NCI-H1694 (cell line): ENCODE results near the gene TRIM54.
"Not testable (repeated sequence)": the region's sequence is repeated elsewhere in the genome, so short reads cannot be mapped to it uniquely, and the experiment has no call there.

ENCODE experiments used
- DNase-seq: peaks from one replicate; lab custom pipeline; 2025; lab: John Stamatoyannopoulos, UW

The TRIM54 gene

GRCh38 chr2:27256855-27257454 lies 25.3 kb upstream of the TRIM54 start:
- DNase-seq, result no peak

- DNase-seq, result no peak
Measured at GRCh38 chr2:27258051-27258450, 24.2 kb upstream of the TRIM54 start.

- DNase-seq, result no peak
Measured at GRCh38 chr2:27261241-27261925, 20.8 kb upstream of the TRIM54 start.

GRCh38 chr2:27261926-27262298 lies 20.3 kb upstream of the TRIM54 start:
- DNase-seq, result no peak

GRCh38 chr2:27262379-27263286 lies 19.6 kb upstream of the TRIM54 start, which contains the start of gene SLC30A3:
Gene SLC30A3 (minus strand): TSS chr2:27263047. CDS start chr2:27262906, 141 bp downstream.
- peak; percentile 10 for DNase-seq

DNA sequence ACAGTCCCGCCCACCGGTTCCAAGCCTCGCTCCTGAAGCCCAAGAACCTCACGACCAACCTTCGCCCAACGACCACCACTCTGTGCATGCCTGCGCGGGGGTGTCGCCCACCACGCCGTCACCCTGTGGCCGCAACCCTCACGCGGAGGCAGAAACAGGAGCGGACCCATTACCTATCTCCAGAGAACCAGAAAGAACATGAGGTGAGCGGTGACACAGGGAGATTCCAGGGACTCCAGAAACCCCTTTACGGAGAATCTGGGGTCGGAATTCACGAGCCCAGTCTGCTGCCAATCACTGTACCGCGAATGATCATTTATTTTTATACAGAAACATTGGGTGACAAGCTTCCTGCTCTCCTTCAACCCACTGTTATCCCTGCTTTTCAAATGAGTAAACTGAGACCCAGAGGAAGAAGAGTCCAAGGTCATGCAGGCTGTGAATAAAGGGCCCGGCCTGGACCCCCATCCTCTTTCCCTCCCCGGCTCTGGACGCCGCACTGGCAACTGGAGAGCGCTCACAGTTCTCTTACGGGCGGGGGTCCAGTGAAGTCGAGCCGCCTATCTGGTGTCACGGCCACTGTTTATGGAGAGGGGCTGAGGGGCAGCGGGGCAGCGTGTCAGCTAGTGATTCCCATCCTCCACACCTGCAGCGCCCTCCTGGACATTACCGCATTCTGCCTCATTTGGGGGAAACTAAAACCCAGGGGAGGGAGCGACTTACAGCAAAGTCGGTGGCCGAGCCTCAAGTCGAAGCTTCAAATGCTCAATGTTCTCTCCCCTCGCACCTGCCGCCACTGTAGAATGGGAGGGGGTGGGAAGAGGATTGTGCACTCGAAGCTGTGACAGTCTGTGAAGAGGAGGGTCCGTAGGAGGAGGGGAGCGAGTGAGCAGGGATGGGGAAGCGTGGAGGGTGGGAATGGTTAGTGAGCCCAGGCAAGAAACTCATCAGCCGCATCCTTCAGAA lies 18.7 kb upstream of the TRIM54 start:
- DNase-seq, result no peak

- no peak for DNase-seq
Measured at GRCh38 chr2:27264253-27264752, 17.9 kb upstream of the TRIM54 start.

- DNase-seq, result peak; percentile 52
Measured at GRCh38 chr2:27264753-27265535, 17.3 kb upstream of the TRIM54 start.

DNA sequence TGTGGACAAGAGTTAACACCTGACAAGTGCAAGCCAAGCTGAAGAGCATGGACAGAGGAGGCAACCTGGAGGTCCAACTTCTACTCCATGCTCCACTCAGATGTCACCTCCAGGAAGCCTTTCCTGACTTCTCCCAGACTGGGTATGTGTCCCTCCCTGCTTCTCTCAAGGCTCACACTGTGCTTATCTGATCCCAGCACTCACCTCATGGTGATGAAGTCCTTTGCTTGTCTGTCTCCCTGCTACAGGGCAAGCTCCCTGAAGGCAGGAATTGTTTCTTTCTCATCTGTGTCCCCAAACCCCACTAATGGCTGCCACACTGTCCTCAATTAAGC lies 16.7 kb upstream of the TRIM54 start:
- DNase-seq, result no peak

GRCh38 chr2:27268296-27268695 lies 13.9 kb upstream of the TRIM54 start:
- DNase-seq, result not testable (repeated sequence)

GRCh38 chr2:27270131-27270530 lies 12.1 kb upstream of the TRIM54 start:
- no peak for DNase-seq

- DNase-seq, result no peak
Measured at GRCh38 chr2:27270670-27271069, 11.6 kb upstream of the TRIM54 start.

GRCh38 chr2:27271631-27272340 lies 10.4 kb upstream of the TRIM54 start:
- no peak for DNase-seq

DNA sequence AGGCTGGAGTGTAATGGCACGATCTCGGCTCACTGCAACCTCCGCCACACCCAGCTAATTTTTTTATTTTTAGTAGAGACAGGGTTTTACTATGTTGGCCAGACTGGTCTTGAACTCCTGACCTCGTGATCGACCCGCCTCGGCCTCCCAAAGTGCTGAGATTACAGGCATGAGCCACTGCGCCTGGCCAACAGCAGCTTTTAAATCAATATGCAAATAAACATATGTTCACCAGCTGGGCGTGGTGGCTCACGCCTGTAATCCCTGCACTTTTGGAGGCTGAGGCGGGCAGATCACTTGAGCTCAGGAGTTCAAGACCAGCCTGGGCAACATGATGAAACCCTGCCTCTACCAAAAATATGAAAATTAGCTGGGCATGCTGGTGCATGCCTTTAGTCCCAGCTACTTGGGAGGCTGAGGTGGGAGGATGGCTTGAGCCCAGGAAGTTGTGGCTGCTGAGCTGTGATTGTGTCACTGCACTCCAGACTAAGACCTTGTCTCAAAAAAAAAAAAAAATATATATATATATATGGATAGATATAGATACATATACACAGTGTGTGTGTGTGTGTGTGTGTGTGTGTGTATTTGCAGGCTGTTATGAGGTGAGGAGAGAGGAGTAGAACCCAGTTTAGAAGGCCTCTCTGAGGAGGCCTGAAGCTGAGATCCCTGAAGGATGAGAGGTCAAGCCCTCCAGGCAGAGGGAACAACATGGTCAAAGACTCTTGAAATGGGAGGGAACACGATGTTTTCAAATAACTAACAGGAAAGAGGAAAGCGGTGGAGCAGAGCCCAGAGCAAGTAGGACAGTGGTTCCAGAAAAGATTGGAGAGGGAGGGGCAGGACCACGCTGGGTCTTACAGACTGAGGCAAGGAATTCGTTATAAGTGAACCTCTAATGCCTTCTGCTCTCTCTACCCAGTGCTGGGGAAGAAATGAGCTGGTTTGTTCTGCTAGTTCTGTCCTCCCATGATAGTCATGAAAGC lies 9.4 kb upstream of the TRIM54 start:
- DNase-seq, result not testable (repeated sequence)

GRCh38 chr2:27275211-27276150 lies 6.7 kb upstream of the TRIM54 start, which contains the start of gene DNAJC5G:
Gene DNAJC5G (plus strand): TSS chr2:27275433. CDS start chr2:27276729, 1,296 bp downstream.
- no peak for DNase-seq

GRCh38 chr2:27278010-27278409 lies 4.2 kb upstream of the TRIM54 start:
- no peak for DNase-seq

DNA sequence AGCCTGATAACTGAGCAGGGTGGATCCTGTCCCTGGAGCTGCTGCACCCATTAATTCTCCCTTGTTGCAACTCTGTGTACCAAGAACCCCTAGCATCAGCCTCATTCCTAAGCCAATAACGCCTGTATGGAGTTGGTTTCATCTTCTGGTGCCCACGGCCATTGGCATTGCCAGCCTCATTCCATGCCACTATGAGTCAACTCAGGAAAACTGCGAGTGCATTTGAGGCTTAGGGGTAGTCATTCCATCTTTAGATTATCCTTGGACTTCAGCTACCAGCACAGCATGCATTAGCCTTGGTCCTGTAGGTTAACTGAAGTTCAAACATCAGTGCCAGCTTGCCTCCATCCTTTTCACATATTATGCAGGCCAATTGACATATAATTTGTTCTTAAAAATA lies 1.4 kb upstream of the TRIM54 start:
- DNase-seq, result no peak

DNA sequence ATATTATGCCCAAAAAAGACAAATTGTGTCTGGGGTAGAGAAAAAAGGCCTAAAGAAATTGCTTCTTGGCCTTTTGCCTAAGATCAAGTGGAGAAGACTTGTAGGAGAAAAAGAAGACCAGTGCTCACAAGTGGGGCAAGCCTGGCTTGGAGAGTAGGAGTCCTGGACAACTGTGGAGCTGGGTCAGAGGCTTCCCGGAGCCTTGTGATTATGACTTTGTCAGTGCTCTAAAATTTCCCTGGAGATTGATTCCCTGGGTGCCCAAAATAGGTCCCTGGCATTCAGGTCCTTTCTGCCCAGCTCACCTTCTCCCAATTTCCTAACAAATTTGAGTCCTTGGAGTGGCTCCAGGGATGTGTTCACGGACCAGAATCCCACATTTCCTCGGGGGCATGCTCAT lies 787 bp upstream of the TRIM54 start:
- DNase-seq, result no peak
